OCI-LY3 (cell line): Measurements from ENCODE around the gene STAT3.
A peak's percentile ranks its signal among the peaks of the same experiment; 100 is the strongest.
"Not testable (repeated sequence)": the region's sequence is repeated elsewhere in the genome, so short reads cannot be mapped to it uniquely, and the experiment has no call there.

ENCODE experiments used
- H2AFZ ChIP-seq: fragments of 200-600, 300-600 bp; shearing (Covaris generic); 2 replicates; pipeline ENCODE4 v1.6.0; 2014; ENCODE audit warnings: antibody characterized with exemption, low read depth, low read length
- H3K27ac ChIP-seq: fragments of 200-600, 300-600 bp; sonication (generic); 2 replicates; pipeline ENCODE4 v1.5.1; 2014; ENCODE audit warnings: mild to moderate bottlenecking, low read length, moderate library complexity, mixed read lengths
- H3K27me3 ChIP-seq: fragments of 200-600, 300-600 bp; sonication (generic); 2 replicates; pipeline ENCODE4 v1.6.1; 2014; ENCODE audit warnings: low read depth, low read length, mixed read lengths
- H3K36me3 ChIP-seq: fragments of 200-600, 300-600 bp; sonication (generic); replicated peaks from 2 replicates; pipeline ENCODE3; 2014; ENCODE audit warnings: low read depth, low read length, mixed read lengths
- H3K4me1 ChIP-seq: fragments of 300-600, 200-600 bp; sonication (generic); 2 replicates; pipeline ENCODE4 v1.6.1; 2014; ENCODE audit warnings: low read length, mixed read lengths
- H3K4me2 ChIP-seq: fragments of 200-600, 300-600 bp; sonication (generic); 2 replicates; pipeline ENCODE4 v1.6.1; 2014; ENCODE audit warnings: low read length, mixed read lengths
- H3K4me3 ChIP-seq: fragments of 300-600, 200-600 bp; sonication (generic); 2 replicates; pipeline ENCODE4 v1.5.1; 2014; ENCODE audit warnings: antibody characterized with exemption, mild to moderate bottlenecking, low read length, moderate library complexity
- H3K79me2 ChIP-seq: fragments of 300-600, 200-600 bp; shearing (Covaris generic); 2 replicates; pipeline ENCODE4 v1.6.1; 2014; ENCODE audit warnings: mild to moderate bottlenecking, low read length, mixed read lengths
- H3K9ac ChIP-seq: fragments of 300-600, 200-600 bp; shearing (Covaris generic); 2 replicates; pipeline ENCODE4 v1.6.0; 2014; ENCODE audit warnings: mild to moderate bottlenecking, low read length, moderate library complexity
- H3K9me3 ChIP-seq: fragments of 200-600, 300-600 bp; shearing (Covaris generic); 2 replicates; pipeline ENCODE4 v1.6.1; 2014; ENCODE audit warnings: low read length, mixed read lengths; ENCODE audit not compliant: insufficient read depth
- H4K20me1 ChIP-seq: fragments of 200-600, 300-600 bp; sonication (generic); 2 replicates; pipeline ENCODE4 v1.6.1; 2016; ENCODE audit warnings: low read length, mixed read lengths; ENCODE audit not compliant: insufficient read depth
- CTCF ChIP-seq: fragments of 200-600, 300-600 bp; sonication (generic); IDR thresholded peaks from 2 replicates; pipeline ENCODE4 v1.5.1; 2014; ENCODE audit warnings: antibody characterized with exemption, low read length, low read depth
- EZH2phosphoT487 ChIP-seq: fragments of 200-600 bp; shearing (Covaris generic); IDR thresholded peaks from 2 replicates; pipeline ENCODE4 v1.6.1; 2018; ENCODE audit warnings: antibody characterized with exemption, mixed run types, low read depth

Gene STAT3

DNA sequence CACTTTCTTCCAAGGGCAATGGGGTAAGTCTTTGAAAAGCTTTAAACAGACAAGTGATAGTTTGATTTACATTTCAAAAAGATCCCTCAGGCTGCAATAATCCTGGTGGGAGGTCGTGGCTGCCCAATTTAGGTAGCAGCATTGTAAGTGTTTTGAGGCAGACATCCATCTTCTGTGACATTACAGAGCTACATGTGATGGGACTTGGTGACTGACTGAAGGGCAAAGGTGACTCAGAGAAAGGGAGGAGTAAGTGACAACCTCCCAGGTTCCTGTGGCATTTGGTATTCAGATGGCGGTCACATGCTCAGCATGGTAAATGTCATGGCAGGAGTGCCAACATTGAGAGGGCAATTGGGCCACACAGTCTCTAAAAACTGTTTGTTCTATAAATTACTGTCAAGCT, 26.5 kb downstream of the STAT3 start:
- no peak overlapping the region for H3K4me2 ChIP-seq
- H3K4me3 ChIP-seq = no peak overlapping the region
- H4K20me1 ChIP-seq = peaks cover 98% of the 10 kb centered on the region
- peaks cover 99% of the 10 kb centered on the region for H3K79me2 ChIP-seq
- TF ChIP-seq CTCF (no peak), EZH2phosphoT487 (no peak)
- no peaks in the 10 kb centered on the region for H3K27me3 ChIP-seq
- H2AFZ ChIP-seq = no peak overlapping the region
- H3K27ac ChIP-seq = peak overlapping the region; percentile 10; the same call in 1 of the 2 replicates
- no peak overlapping the region for H3K9ac ChIP-seq
- H3K9me3 ChIP-seq = no peaks in the 10 kb centered on the region
- H3K4me1 ChIP-seq = peaks cover 66% of the 10 kb centered on the region
- H3K36me3 ChIP-seq = peaks cover 51% of the 10 kb centered on the region

GRCh38 chr17:42360388-42360787, 27.9 kb downstream of the STAT3 start:
- H3K9ac ChIP-seq, H3K27ac ChIP-seq, H2AFZ ChIP-seq, H3K4me2 ChIP-seq, H3K27me3 ChIP-seq, H3K4me3 ChIP-seq, H3K9me3 ChIP-seq: not testable (repeated sequence)
- Histone ChIP-seq H3K4me1 (peaks cover 62% of the 10 kb centered on the region), H3K79me2 (peaks cover 99% of the 10 kb centered on the region), H3K36me3 (peaks cover 49% of the 10 kb centered on the region), H4K20me1 (peaks cover 98% of the 10 kb centered on the region)

DNA sequence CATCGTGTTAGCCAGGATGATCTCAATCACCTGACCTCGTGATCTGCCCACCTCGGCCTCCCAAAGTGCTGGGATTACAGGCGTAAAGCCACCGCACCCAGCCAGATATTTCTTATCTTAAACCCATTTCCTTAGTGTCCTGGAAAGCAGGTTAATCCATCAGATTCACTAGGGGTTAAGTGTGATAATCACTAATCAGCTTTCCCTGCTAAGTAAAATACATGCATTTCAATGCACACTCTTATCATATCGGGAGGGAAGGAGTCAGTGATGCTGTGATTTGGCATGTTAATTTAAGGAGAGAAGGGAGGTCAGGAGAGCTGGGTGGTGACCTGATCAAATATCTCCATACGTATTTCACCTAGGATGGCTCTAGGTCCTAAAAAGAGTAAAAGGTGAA, 29.1 kb downstream of the STAT3 start:
- TF ChIP-seq EZH2phosphoT487 (no peak), CTCF (no peak)
- peaks cover 97% of the 10 kb centered on the region for H4K20me1 ChIP-seq
- no peaks in the 10 kb centered on the region for H3K27me3 ChIP-seq
- H3K4me1 ChIP-seq = peaks cover 55% of the 10 kb centered on the region
- H3K9ac ChIP-seq = no peak overlapping the region
- H3K4me3 ChIP-seq = no peak overlapping the region
- H3K27ac ChIP-seq = no peak overlapping the region
- H3K4me2 ChIP-seq = no peak overlapping the region
- peaks cover 40% of the 10 kb centered on the region for H3K36me3 ChIP-seq
- H2AFZ ChIP-seq = no peak overlapping the region
- H3K79me2 ChIP-seq = peaks cover 99% of the 10 kb centered on the region
- H3K9me3 ChIP-seq = no peaks in the 10 kb centered on the region

DNA sequence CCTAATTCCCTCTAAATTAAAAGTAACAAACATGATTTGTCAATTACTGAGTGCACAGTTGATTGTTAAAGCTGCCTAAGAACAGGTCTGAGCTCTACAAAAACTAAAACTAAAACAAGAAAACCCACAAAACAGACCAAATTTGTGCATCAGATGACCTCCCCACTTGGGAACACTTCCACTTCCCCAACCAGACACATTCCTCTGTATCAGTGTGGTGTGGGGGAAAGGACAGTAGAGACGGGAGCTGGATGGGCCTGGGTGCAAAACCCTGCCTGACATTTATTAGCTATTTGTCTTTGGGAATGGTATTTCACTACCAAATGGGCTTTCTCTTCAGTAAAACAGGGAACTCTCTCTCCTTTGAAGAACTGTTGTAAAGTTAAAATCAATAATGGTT, 29.8 kb downstream of the STAT3 start:
- H4K20me1 ChIP-seq = peaks cover 97% of the 10 kb centered on the region
- peak overlapping the region; percentile 21; the same call in 1 of the 2 replicates for H3K4me2 ChIP-seq
- H3K9me3 ChIP-seq = no peaks in the 10 kb centered on the region
- peaks cover 37% of the 10 kb centered on the region for H3K36me3 ChIP-seq
- H3K27ac ChIP-seq = peak overlapping the region; percentile 11; the same call in 1 of the 2 replicates
- H3K79me2 ChIP-seq = peaks cover 99% of the 10 kb centered on the region
- H3K9ac ChIP-seq = no peak overlapping the region
- no peaks in the 10 kb centered on the region for H3K27me3 ChIP-seq
- no peak overlapping the region for H3K4me3 ChIP-seq
- no peak overlapping the region for H2AFZ ChIP-seq
- TF ChIP-seq EZH2phosphoT487 = no peak
- H3K4me1 ChIP-seq = peaks cover 48% of the 10 kb centered on the region

DNA sequence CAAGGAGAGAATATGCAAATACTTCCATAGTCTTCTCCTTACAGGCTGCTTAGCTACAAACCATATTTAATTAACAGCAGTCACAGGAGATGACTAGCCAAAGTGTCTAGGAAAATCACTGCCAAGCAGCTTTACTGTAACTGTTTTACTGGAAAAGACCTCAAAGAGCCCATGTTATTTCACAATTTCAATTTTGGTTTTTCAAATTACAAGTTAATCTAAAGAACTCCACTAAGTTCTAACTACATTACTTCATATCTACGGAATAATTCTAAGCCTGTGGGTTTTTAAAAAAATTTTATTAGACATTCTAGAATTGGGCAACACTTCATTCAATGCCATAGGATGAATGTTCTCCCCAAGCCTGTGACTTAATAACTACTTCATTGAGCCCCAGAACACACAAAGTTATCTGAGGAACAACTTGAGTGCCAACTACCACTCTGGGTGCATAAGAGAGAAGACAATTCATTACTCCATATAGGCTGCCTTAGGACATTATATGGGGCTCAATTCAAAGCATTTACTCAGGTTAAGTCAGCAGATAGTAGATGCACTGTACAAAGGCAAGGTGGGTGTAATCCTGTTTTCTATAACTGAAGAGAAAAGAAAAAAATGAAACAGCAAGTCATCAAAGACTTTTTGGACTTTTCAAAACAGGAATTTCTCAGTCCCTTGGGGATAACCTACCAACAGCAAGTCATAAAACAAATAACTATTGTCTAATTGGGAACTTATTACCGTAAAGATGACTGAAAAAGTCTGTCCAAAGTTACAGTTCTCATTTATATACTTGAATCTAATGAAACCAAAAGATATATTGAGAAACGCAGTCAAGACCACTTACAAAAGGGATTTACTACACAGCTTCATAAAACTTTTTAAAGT, 33.0 kb downstream of the STAT3 start:
- Histone ChIP-seq H3K27ac (no peak overlapping the region; the same call in 1 of the 2 replicates), H3K4me2 (peak overlapping the region; percentile 14; the same call in 1 of the 2 replicates), H3K4me1 (peaks cover 30% of the 10 kb centered on the region), H3K36me3 (peaks cover 23% of the 10 kb centered on the region), H3K9ac (no peak overlapping the region), H3K9me3 (no peaks in the 10 kb centered on the region), H4K20me1 (peaks cover 95% of the 10 kb centered on the region), H3K4me3 (no peak overlapping the region), H2AFZ (no peak overlapping the region), H3K27me3 (no peaks in the 10 kb centered on the region), H3K79me2 (peaks cover 99% of the 10 kb centered on the region)
- TF ChIP-seq CTCF (no peak), EZH2phosphoT487 (no peak)
